Right lobe of liver (tissue), 4 donors: ENCODE results near the gene BHLHE23.

Source experiments
- CTCF ChIP-seq, 4 donors: fragments of 200-600 bp in 3 of 4; fragments of 450-650 bp in 1 of 4; IDR thresholded peaks; one replicate each; pipeline versions ENCODE4 v1.5.1 to v1.8.0; 2016 to 2022; ENCODE audit warnings: antibody characterized with exemption in 4 of 4, mild to moderate bottlenecking in 2 of 4
- POLR2A ChIP-seq: fragments of 450-650 bp; IDR thresholded peaks from one replicate; pipeline ENCODE4 v1.6.1; 2017; ENCODE audit warnings: antibody characterized with exemption, mild to moderate bottlenecking
- donor health status: DM: no; HTN: no; CAD: no.
- donor health status: DM: no; HTN: no; CAD: no.
- donor health status: DM: no; HTN: yes; CAD: no.

GRCh38 chr20:63048516-63049190, 41.9 kb upstream of the BHLHE23 start:
- no peak for TF ChIP-seq CTCF (IDR thresholded peaks at IDR 0.05)
- no peak for TF ChIP-seq POLR2A
